ENCODE data around the gene KLRC3.
"Not testable (repeated sequence)": the region's sequence is repeated elsewhere in the genome, so short reads cannot be mapped to it uniquely, and the experiment has no call there.

The KLRC3 gene

GRCh38 chr12:10420334-10420733, at the start of gene KLRC3:
Gene KLRC3 (minus strand): TSS chr12:10420595. CDS start chr12:10420550, 45 bp downstream.
- POLR2A ChIA-PET; CTCF ChIA-PET; H3K4me3 ChIP-seq (ENCODE audit: low read depth, low read length); DNase-seq (ENCODE audit: low read depth, low spot score): not testable (repeated sequence)

GRCh38 chr12:10469701-10470100, 49.3 kb upstream of the KLRC3 start:
- H3K4me3 ChIP-seq (ENCODE audit: low read depth, low read length) = no peak overlapping the region
- no peak for DNase-seq (ENCODE audit: low read depth, low spot score)
- ChIA-PET CTCF (no interaction called here), POLR2A (no interaction called here)
- TF ChIP-seq CTCF (IDR thresholded peaks at IDR 0.05; ENCODE audit: insufficient read depth, low read length, missing control alignments) = no peak

- CTCF ChIA-PET = no interaction called here
- no peak overlapping the region for H3K4me3 ChIP-seq (ENCODE audit: low read depth, low read length)
- DNase-seq (ENCODE audit: low read depth, low spot score) = no peak
- POLR2A ChIA-PET = no interaction called here
- no peak for TF ChIP-seq CTCF (IDR thresholded peaks at IDR 0.05; ENCODE audit: insufficient read depth, low read length, missing control alignments)
Observed at GRCh38 chr12:10466311-10466710, 45.9 kb upstream of the KLRC3 start.

- no peak for TF ChIP-seq CTCF (IDR thresholded peaks at IDR 0.05; ENCODE audit: insufficient read depth, low read length, missing control alignments)
- ChIA-PET POLR2A (no interaction called here), CTCF (no interaction called here)
- no peak overlapping the region for H3K4me3 ChIP-seq (ENCODE audit: low read depth, low read length)
- no peak for DNase-seq (ENCODE audit: low read depth, low spot score)
Observed at GRCh38 chr12:10457760-10458159, 37.4 kb upstream of the KLRC3 start.

GRCh38 chr12:10456856-10457255, 36.5 kb upstream of the KLRC3 start:
- ChIA-PET POLR2A (no interaction called here), CTCF (no interaction called here)
- TF ChIP-seq CTCF (IDR thresholded peaks at IDR 0.05; ENCODE audit: insufficient read depth, low read length, missing control alignments) = no peak
- no peak overlapping the region for H3K4me3 ChIP-seq (ENCODE audit: low read depth, low read length)
- no peak for DNase-seq (ENCODE audit: low read depth, low spot score)

- no peak overlapping the region for H3K4me3 ChIP-seq (ENCODE audit: low read depth, low read length)
- DNase-seq (ENCODE audit: low read depth, low spot score) = no peak
- TF ChIP-seq CTCF (IDR thresholded peaks at IDR 0.05; ENCODE audit: insufficient read depth, low read length, missing control alignments) = no peak
- POLR2A ChIA-PET = interaction anchor here (0.5 kb wide), 1 partner anchor 11 kb away, joined by 4 read pairs; no protein-coding TSS in a partner anchor
- CTCF ChIA-PET = no interaction called here
Observed at GRCh38 chr12:10455766-10456165, 35.4 kb upstream of the KLRC3 start.

- TF ChIP-seq CTCF (IDR thresholded peaks at IDR 0.05; ENCODE audit: insufficient read depth, low read length, missing control alignments) = no peak
- ChIA-PET POLR2A (no interaction called here), CTCF (no interaction called here)
- no peak for DNase-seq (ENCODE audit: low read depth, low spot score)
- no peak overlapping the region for H3K4me3 ChIP-seq (ENCODE audit: low read depth, low read length)
Observed at GRCh38 chr12:10454531-10454930, 34.1 kb upstream of the KLRC3 start.

Data from AG04449 (cell line).